GM06990 (cell line): ENCODE measurements around the gene EYS.

Experiments used
- DNase-seq: peaks from one replicate; pipeline ENCODE4 v3.0.0-alpha.2; 2011; ENCODE audit not compliant: insufficient read length; ENCODE audit errors: extremely low read depth
- H3K27me3 ChIP-seq: replicated peaks from 2 replicates; pipeline ENCODE4 v1.6.0; 2011; ENCODE audit warnings: low read length; ENCODE audit not compliant: control insufficient read depth, insufficient read depth
- H3K36me3 ChIP-seq: 2 replicates; pipeline ENCODE4 v1.5.1; 2011; ENCODE audit warnings: low read length; ENCODE audit not compliant: control insufficient read depth, insufficient read depth
- H3K4me3 ChIP-seq: replicated peaks from 2 replicates; pipeline ENCODE4 v1.5.1; 2011; ENCODE audit warnings: low read depth, mild to moderate bottlenecking, control low read depth, low read length
- TF ChIP-seq, protein P1 (sequence below): IDR thresholded peaks from 2 replicates; pipeline ENCODE4 v1.5.1; 2011; ENCODE audit warnings: low read length, control low read depth, mild to moderate bottlenecking, inconsistent platforms; ENCODE audit not compliant: insufficient read depth, poor library complexity, severe bottlenecking

Gene EYS

DNA sequence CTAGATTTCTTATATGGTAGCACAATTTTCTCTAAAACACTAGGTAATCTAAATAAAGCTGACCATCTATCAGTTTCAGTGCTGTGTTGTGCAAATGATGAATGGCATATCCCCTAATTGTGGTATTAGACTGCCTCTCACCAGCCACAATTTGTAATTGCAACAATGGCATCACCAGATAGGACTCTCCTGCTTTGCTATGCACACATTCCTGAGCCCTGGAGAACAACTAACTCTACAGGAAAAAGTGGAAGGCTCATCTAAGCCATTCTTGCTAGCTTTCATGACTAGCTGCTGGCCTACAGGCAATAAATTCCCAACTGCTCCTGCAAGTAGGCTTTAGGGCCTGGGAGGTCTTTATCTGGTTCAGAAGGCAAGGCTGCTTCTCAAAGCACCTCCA is 974.1 kb downstream of the EYS start:
- no peak for DNase-seq
- no peaks in the 10 kb centered on the region for H3K27me3 ChIP-seq
- H3K36me3 ChIP-seq = no peaks in the 10 kb centered on the region
- TF ChIP-seq, protein P1, sequence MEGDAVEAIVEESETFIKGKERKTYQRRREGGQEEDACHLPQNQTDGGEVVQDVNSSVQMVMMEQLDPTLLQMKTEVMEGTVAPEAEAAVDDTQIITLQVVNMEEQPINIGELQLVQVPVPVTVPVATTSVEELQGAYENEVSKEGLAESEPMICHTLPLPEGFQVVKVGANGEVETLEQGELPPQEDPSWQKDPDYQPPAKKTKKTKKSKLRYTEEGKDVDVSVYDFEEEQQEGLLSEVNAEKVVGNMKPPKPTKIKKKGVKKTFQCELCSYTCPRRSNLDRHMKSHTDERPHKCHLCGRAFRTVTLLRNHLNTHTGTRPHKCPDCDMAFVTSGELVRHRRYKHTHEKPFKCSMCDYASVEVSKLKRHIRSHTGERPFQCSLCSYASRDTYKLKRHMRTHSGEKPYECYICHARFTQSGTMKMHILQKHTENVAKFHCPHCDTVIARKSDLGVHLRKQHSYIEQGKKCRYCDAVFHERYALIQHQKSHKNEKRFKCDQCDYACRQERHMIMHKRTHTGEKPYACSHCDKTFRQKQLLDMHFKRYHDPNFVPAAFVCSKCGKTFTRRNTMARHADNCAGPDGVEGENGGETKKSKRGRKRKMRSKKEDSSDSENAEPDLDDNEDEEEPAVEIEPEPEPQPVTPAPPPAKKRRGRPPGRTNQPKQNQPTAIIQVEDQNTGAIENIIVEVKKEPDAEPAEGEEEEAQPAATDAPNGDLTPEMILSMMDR = no peak
- no peak overlapping the region for H3K4me3 ChIP-seq

DNA sequence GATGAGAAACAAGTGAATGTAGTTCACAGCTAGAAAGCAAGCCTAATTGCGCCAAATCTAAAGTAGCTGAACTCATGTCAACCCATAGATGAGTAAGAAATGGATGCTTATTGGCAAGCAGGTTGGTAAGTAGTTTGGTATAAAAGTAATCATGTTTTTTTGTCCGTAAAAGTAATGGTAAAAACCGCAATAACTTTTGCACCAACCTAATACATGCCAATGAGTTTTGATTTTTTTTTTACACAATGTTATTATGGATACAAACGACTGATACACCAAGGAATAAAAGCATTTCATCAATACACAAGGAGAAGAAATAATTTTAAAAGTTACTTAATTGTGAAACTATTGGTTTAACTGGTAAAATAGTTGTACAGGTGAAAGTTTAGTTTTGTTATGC is 977.5 kb downstream of the EYS start:
- no peak overlapping the region for H3K4me3 ChIP-seq
- TF ChIP-seq, protein P1 = no peak
- H3K27me3 ChIP-seq = no peaks in the 10 kb centered on the region
- H3K36me3 ChIP-seq = no peaks in the 10 kb centered on the region
- DNase-seq = no peak

- no peak for DNase-seq
- H3K4me3 ChIP-seq = no peak overlapping the region
- no peaks in the 10 kb centered on the region for H3K27me3 ChIP-seq
- TF ChIP-seq, protein P1 = no peak
- H3K36me3 ChIP-seq = no peaks in the 10 kb centered on the region
These were observed 980.0 kb downstream of the EYS start for GRCh38 chr6:64727075-64727474.

DNA sequence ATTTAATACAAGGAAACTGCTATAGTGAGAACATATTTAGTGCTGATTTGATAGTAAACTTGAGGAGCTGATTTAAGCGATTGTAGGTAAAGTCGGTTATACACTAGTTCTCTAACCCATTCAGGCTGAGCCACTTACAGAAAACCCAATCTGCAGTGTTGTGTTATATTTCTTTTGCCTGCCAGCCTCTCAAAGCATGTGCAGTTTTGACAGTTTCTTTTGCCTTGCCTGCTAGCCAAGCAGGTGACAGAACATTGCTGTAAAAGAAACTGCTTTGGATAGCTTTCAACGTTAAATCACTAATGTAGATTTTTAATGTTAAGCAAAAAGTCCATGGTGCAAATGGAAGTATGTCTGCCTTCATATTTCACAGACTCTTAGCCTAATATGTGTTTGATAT is 982.9 kb downstream of the EYS start:
- no peak for DNase-seq
- TF ChIP-seq, protein P1 = no peak
- no peaks in the 10 kb centered on the region for H3K27me3 ChIP-seq
- no peaks in the 10 kb centered on the region for H3K36me3 ChIP-seq
- H3K4me3 ChIP-seq = no peak overlapping the region

GRCh38 chr6:64723327-64724058 is 983.5 kb downstream of the EYS start:
- TF ChIP-seq, protein P1 = no peak
- DNase-seq = no peak
- H3K4me3 ChIP-seq = no peak overlapping the region

DNA sequence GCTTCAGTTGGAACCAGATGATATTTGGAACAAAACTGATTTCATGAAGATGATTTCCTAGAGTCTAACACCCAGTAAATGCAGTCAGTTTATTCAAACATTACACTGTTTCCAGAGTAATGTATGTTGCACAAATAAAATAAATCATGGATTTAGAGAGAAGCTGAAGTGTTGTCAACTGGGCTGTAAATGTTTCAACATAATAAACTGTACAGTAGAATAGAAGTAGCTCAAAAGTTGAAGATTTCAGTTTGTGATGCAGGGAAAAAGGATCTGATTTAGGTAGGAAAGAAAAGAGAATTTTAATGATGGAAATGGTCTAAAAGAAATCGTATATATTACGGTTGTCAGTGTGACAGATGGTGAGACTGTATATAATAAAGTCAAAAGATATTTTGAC is 985.2 kb downstream of the EYS start:
- TF ChIP-seq, protein P1 = no peak
- H3K4me3 ChIP-seq = no peak overlapping the region
- no peaks in the 10 kb centered on the region for H3K36me3 ChIP-seq
- H3K27me3 ChIP-seq = no peaks in the 10 kb centered on the region
- DNase-seq = no peak

More at GRCh38 chr6:64723327-64724058, 983.5 kb downstream of the EYS start:
- Histone ChIP-seq H3K27me3 (no peaks in the 10 kb centered on the region), H3K36me3 (no peaks in the 10 kb centered on the region)
